HG02571 (cell line): Measurements from ENCODE around the gene VCL.
"Not testable (repeated sequence)": the region's sequence is repeated elsewhere in the genome, so short reads cannot be mapped to it uniquely, and the experiment has no call there.

Source experiments
- ATAC-seq: cut with Tn5 transposase; IDR thresholded peaks from one replicate; pipeline ENCODE4 v1.9.1; 2021; ENCODE audit warnings: mild to moderate bottlenecking, moderate library complexity; ENCODE audit not compliant: unreplicated experiment

VCL gene

DNA sequence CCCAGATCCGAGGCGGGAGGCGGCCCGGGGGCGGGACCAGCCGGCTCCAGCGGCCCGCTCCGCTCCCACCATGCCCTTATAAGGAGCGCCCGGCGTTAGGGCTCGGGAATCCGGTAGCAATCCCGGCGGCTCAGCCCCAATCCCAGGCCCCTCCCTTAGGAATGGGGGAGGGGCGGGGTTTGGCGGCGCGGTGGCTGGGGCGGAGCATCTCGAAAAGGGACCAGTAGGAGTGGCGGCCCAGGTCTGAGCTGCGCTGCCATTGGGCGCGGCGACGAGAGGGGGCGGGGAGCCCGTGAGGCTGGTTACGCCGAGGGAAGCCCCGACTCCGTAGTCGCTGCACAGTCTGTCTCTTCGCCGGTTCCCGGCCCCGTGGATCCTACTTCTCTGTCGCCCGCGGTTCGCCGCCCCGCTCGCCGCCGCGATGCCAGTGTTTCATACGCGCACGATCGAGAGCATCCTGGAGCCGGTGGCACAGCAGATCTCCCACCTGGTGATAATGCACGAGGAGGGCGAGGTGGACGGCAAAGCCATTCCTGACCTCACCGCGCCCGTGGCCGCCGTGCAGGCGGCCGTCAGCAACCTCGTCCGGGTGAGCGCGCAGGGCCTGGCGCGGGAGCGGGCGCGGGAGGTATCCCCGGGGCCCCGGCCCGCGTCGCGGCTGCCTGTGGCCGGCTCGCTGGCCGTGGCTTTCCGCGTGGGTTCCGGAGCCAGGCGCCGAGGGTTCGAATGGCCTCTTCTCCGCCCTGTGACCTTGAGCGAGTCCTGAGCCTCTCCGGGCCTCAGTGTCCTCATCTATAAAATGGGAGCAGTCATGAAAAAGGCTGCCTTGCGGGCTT lies at the start of gene VCL:
TSS of gene VCL (plus strand) at position 330 of the 836 bp plus-strand sequence. CDS start at position 422, 92 bp downstream.
- peak; percentile 95 for ATAC-seq

DNA sequence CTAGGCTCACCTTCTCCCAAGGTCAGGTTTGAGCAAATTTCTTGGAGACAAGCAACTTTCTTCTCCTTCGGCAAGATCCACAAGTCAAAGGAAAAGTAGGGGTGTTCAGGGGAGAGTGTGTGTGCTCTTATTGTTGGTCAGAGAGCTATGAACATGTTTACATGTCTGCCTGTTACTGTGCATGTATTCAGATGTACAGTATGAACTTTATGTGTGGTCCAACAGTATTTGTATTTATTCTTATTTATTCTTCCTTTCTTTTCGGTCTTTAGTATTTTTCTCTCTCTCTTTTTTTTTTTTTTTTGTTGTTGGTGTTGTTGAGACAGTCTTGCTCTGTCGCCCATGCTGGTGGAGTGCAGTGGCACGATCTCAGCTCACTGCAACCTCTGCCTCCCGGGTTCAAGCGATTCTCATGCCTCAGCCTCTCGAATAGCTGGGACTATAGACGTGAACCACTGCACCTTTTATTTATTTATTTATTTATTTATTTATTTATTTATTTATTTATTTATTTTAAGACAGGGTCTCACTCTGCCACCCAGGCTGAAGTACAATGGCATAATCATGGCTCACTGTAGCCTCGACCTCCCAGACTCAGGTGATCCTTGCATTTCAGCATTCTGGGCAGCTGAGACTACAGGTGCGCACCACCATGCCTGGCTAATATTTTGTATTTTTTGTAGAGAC lies 48.8 kb upstream of the VCL start:
- ATAC-seq: no peak

DNA sequence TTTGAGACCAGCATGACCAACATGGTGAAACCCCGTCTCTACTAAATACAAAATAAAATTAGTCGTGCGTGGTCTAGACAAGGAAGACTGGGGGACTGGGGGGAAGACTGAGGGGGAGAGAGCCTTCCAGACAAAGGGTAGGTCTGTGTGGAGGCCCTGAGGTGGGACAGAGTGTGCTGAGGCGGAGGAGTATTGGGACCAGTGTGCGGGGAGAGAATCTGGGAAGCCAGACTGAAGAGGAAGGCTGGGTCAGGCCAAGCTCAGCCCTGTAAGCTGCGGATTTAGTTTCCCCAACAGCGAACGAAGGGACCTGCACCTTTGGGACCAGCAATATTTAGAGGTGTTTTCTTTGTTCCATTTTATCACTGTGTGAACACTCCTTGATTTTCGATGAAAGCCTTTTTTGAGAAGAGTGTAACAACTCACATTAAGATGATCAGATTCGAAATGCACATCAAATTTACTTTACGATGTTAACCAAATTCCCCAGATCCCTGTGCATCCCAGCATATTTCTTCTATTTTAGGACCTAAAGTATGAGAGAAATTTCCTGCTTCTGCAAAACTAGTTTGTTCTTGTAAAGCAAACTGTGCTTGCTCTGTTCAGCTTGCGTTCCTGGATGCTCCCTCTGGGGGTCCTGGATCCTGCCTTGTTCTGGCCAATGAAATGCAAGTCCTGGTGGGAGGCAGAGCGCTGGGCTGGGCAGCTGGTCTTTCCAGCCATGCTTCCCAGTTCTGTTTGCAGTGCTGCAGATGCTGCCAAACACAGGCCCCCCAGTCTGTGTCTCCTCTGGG lies 47.6 kb upstream of the VCL start:
- ATAC-seq: no peak

GRCh38 chr10:73953665-73954064 lies 44.3 kb upstream of the VCL start:
- ATAC-seq: no peak

- ATAC-seq: no peak
Measured at GRCh38 chr10:73954737-73955136, 43.2 kb upstream of the VCL start.

DNA sequence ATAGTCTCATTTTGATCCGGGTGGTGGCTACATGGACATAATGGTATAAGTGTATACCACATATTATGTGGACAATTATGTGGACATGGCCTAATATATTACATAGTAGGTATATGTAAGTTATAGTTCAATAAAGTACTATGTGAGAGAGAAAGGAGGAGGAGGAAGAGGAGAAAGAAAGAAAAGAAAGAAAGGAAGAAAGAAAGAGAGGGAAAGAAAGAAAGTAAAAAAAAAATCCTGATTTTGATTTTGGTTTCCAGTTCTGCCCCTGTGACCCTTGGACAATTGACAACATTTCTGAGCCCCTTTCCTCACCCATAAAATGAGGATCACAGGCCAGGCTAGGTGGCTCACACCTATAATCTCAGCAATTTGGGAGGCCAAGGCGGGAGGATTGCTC lies 42.2 kb upstream of the VCL start:
- ATAC-seq: no peak

DNA sequence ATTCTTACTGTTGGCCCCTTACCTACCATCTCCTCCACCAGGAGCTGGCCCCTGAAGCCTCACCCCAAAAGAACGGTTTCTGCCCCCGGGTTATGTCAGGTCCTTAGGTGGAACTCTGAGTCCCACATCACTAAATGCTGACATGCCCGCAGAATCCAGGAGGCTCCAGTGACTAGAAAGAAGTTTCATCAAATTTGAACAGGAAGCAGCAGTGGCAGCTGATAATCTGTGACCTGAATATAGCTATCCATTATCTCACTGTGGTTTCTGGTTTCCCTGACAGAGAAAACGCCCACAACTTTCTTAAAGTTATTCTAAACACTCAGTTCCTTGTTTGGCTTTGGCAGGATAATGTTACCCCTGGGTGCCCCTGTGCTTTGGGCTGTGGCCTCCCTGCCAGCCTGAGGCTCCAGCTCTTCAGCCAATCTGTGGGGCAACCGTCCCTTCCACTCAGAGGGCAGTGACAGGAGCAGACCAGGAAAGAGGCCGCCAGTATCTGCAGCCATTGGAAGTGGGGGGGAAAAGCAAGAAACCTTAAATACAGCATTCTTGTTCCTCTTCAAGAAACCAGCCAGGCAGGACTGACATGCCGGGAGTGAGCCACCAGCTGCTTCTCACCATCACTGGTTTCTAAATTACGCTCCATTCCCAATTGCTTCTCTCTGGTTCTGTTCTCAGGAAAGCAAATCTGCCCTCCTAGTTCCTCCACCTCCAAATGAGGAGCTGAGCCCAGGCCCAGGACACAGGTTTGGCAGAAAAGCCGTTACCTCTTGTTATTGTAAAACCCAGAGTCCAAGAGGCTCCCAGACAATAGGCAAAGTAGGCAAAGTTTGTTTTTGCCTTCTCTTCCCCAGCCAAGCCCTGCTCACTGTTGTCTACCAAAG lies 41.2 kb upstream of the VCL start:
- ATAC-seq: peak; percentile 34

GRCh38 chr10:73959484-73960243 lies 38.3 kb upstream of the VCL start:
- ATAC-seq: peak; percentile 50

DNA sequence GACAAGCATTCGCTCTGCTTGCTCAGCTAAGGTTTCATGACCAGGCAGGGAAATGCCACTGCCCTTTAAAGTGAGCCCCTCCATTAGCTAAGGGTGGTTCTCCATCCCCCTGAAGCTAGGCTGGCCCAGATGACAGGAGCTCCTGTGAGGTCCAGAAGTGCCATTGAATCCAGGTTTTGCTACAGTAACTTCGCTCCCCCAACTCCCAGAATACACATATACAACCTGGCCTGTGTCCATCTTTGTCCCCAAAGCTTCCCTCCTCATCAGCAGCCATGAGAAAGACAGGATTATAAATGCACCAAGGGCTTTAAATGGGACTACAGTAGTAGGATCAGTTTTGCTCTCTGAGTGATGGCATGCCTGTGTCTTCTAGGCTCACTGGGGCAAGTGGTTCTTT lies 35.5 kb upstream of the VCL start:
- ATAC-seq: no peak

DNA sequence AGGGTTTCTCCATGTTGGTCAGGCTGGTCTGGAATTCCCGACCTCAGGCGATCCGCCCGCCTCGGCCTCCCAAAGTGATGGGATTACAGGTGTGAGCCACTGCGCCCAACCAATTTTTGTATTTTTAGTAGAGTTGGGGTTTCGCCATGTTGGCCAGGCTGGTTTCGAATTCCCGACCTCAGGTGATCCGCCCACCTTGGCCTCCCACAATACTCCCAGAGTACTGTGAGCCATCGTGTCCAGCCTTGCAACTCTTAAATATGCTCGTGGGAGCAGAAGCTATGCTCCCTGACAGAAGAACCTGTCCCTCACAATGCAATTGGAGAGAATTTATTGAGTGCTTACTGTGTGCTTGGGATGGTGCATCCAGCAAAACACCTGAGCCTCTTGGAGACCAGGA lies 34.4 kb upstream of the VCL start:
- ATAC-seq: not testable (repeated sequence)

GRCh38 chr10:73964743-73965142 lies 33.2 kb upstream of the VCL start:
- ATAC-seq: no peak

DNA sequence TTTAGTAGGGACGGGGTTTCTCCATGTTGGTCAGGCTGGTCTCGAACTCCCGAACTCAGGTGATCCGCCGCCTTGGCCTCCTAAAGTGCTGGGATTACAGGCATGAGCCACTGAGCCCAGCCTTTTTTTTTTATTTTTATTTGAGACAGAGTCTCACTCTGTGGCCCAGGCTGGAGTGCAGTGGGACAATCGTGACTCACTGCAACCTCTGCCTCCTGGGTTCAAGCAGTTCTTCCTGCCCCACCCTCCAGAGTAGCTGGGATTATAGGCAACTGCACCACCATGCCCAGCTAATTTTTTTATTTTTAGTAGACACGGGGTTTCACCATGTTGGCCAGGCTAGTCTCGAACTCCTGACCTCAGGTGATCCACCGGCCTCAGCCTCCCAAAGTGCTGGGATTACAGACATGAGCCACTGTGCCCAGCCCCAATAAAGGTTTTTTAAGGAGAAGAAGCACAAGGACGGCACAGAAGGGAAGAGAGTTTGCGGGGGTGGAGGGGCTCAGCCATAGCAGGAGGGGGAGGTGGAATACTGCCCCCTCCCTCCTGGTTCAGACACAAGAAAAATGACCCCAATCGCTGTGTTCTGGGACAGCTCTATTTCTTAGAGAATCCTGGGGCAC lies 32.5 kb upstream of the VCL start:
- not testable (repeated sequence) for ATAC-seq

GRCh38 chr10:73965890-73966768 lies 31.8 kb upstream of the VCL start:
- no peak for ATAC-seq

DNA sequence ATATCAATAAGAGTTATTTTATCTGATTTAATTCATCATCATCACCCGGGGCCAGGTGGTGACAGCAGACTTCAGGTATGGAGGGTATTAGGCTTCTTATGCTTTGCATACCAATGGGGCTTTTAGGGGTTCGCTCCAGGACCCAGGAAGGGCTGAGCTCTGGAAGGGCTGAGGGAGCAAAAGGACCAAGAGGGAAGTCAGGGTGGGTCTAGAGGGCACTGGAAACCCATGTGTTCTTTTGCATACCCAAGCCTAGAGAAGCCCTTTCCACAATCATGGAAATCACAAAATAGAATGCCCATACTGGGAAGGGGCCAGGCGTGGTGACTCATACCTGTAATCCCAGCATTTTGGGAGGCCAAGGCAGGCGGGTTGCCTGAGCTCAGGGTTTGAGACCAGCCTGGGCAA lies 30.9 kb upstream of the VCL start:
- ATAC-seq: no peak

- ATAC-seq: no peak
Measured at GRCh38 chr10:73967544-73967943, 30.4 kb upstream of the VCL start.

DNA sequence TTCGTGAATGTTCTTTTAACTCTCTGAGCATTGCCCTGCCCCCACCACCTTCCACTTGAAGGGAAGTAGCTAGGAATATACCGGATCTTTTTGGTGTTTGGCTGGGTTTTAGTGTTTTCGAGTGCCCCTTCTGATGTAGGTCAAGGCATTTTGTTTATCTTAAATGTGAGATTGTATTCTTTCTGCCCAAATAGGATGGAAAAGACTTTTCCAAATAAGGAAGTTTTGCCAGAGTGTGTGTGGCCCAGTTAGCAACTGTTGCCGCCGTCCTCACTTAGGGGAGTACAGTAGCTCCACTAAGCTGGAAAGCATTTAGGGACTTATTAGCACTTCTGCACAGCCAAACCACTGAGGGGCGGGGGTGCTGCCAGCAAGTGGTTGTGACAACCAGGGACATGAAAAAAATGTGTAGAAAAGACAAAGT lies 29.8 kb upstream of the VCL start:
- no peak for ATAC-seq

DNA sequence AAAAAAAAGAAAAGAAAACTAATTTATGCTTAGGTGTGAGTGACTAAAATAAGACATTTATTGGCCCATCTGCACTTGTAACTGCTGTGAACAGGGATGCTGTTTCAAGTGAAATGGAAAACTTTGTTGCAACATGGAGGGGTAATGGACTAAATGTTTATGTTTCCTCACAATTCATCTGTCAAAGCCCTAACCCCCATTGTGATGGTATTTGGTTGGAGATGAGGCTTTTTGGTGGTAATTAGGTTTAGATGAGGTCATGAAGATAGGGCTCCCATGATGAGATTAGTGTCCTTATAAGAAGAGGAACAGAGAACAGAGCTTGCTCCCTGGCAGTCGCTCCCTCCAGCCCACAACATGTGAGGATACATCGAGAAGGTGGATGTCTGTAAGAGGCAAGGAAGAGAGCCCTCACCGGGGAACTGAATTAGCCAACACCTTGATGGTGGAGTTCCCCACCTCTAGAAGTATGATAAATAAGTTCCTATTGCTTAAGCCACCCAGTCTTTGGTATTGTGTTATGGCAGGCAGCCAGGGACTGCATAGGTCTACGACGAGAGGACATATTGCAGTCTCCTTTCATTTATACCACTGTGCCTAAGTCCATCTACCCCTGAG lies 28.6 kb upstream of the VCL start:
- no peak for ATAC-seq

- no peak for ATAC-seq
Measured at GRCh38 chr10:73970845-73971244, 27.1 kb upstream of the VCL start.
